Hematopoietic multipotent progenitor cell treated with erythropoietin and hydrocortisone succinate and interleukin-3 and kit ligand, for 8 days (in vitro differentiated cells): ENCODE results near the gene CDK5R2.
A peak's percentile ranks its signal among the peaks of the same experiment; 100 is the strongest.

Experiments used
- DNase-seq: peaks from one replicate; pipeline ENCODE4 v3.0.0-alpha.2; 2015

Gene CDK5R2

GRCh38 chr2:218962859-218963492 is 3.5 kb downstream of the CDK5R2 start:
- peak; percentile 44 for DNase-seq

GRCh38 chr2:218963601-218964000 is 4.1 kb downstream of the CDK5R2 start:
- no peak for DNase-seq

- no peak for DNase-seq
Measured at GRCh38 chr2:218964041-218964771, 4.7 kb downstream of the CDK5R2 start.

GRCh38 chr2:218970894-218971293 is 11.4 kb downstream of the CDK5R2 start:
- no peak for DNase-seq

DNA sequence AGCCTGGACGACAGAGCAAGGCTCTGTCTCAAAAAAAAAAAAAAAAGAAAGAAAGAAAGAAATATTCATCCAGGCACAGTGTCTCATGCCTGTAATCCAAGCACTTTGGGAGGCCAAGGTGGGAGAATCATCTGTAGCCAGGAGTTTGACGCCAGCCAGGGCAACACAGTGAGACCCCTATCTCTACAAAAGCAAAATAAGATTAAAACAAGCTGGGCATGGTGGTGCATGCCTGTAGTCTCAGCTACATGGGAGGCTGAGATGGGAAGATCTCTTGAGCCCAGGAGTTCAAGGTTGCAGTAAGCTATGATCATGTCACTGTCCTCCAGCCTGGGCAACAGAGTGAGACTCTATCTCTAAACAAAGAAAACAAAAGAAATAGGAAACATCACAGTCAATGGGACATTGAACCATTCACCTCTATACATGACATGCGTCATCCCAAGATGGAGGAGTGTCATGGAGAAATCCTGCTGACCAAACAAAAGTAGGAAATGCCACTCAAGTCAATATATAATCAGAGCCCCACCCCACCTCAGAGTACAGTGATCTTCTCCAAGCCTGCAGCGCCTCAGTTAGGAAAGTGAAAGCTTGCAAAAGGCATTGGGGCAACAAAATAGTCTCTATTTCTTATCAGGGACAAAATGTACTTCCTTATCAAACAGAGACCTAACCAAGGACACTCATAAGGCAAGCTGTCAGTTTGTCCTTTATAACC is 15.8 kb downstream of the CDK5R2 start:
- no peak for DNase-seq

DNA sequence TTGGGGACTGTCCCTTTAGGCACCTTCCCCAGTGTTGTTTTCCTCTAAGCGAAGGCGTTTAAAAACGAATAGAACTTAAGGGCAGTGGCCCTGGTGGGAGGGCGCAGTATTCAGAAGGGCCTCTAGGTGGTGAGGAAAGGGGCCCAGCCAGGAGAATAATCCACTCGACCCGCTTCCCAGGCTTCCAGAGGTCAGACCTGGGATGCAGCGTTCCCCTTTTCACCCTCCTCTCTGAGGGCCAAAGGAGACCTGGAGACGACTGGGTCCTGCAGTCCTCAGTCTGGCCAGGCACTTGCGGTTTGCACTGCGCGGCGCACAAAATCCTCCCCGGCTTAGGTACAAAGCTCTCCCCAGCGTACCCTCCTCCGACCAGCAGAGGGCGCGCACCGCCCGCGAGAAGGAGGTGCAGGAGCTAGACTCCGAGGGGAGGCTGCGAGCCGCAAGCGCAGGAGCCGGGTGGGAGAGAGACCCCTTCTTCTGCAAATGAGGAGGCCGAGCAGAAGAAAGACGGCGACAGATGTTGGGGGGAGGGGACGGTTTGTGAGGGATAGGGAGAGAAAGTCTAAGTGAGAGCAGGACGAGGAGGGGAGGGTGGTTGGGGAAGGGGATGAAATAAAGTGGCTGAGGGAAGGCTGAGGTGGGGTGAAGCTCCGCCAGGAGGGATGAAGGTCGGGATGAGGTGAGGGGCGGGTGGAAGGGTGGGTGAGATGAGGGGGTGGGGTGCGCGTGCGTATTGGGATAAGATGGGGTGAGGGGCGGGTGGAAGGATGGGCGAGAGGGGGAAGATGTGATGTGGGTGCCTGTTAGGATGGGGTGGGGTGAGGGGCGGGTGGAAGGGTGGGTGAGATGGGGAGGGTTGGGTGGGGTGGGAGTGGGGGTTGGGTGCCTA is 20.6 kb downstream of the CDK5R2 start:
- DNase-seq: peak; percentile 76

- DNase-seq: no peak
Measured at GRCh38 chr2:218980735-218981389, 21.4 kb downstream of the CDK5R2 start.

- no peak for DNase-seq
Measured at GRCh38 chr2:218981390-218981880, 22.0 kb downstream of the CDK5R2 start.

DNA sequence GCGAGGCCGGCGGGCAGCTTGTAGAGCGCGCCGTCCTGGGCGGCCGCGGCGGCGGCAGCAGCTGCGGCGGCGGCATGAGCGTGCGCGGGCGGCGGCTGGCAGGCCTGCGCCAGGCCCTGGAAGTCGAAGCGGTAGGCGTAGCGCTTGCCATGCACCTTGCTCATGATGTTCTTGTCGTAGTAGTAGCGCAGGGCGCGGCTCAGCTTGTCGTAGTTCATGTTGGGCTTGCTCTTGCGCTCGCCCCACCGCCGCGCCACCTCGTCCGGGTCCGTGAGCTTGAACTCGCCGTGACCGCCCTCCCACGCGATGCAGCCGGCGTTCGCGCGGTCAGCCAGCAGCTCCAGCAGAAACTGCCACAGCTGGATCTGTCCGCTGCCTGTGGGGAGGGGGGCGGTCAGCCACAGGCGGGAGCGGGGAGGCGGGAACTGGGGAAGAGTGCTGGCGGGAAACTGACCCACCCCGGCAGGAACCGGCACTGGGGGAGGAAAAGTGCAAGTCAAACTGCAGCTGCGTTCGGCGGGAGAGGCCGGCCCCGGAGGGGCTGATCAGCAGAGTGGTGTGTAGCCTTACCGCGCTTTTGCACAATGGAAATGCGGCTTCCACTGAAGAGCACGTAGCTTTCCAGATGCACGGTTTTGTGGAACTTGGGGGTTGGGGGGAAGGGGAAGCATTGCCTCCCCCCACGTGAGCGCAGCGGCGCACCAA is 22.6 kb downstream of the CDK5R2 start:
- DNase-seq: no peak

- DNase-seq: no peak
Measured at GRCh38 chr2:218982586-218983262, 23.3 kb downstream of the CDK5R2 start.

DNA sequence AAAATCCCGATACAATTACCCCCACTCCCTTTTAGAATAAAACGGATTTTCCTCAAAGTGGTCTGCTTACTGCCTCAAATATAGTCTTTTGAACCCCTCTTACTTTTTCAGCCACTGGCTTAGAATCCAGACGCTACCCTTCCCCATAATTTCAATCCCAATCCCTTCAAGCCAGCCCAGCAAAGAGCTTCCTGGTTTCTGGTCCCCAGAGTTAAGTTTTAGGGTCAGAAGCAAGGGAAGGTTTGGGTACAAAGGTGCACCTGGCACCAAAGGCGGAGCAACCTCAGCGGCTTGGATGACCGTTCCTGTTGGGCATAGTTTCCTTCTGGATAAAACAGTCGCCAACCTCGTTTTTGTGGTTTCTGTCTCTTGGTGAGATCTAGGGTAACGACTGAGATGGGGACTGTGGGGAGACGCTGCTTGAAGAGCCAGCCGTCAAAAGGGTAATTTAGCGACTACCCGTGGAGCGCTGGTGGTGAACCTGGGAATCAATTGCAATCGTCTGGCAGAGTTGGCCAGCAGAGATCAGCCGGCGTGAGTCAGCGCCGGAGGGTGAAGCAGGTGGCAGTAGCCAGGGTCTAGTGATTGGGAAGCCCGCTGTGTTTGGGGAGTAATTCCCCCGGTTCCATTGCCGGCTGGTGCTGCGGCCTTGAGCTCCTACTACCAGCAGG is 23.9 kb downstream of the CDK5R2 start:
- no peak for DNase-seq

DNA sequence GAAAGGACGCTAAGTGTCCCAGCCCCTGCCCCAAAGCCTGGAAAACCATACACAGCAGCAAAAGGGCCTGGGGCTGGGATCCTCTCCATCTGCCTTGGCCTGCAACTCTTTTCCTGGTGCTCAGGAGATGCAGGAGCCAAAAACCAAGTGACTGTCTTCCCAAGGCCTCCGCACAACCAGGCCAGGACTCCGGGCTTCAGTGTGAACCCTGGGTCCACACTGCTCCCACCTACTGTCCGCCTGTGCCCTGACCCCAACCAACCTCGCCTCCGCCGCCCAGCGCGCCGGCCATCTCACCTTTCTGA is 24.4 kb downstream of the CDK5R2 start:
- DNase-seq: no peak

GRCh38 chr2:218984239-218985020 is 25.0 kb downstream of the CDK5R2 start:
- DNase-seq: no peak

GRCh38 chr2:218985021-218985324 is 25.5 kb downstream of the CDK5R2 start, which contains the start of gene FEV:
FEV (minus strand) TSS chr2:218985184; CDS start chr2:218985075, 109 bp downstream.
- no peak for DNase-seq

GRCh38 chr2:218985325-218986091 is 26.0 kb downstream of the CDK5R2 start:
- no peak for DNase-seq

DNA sequence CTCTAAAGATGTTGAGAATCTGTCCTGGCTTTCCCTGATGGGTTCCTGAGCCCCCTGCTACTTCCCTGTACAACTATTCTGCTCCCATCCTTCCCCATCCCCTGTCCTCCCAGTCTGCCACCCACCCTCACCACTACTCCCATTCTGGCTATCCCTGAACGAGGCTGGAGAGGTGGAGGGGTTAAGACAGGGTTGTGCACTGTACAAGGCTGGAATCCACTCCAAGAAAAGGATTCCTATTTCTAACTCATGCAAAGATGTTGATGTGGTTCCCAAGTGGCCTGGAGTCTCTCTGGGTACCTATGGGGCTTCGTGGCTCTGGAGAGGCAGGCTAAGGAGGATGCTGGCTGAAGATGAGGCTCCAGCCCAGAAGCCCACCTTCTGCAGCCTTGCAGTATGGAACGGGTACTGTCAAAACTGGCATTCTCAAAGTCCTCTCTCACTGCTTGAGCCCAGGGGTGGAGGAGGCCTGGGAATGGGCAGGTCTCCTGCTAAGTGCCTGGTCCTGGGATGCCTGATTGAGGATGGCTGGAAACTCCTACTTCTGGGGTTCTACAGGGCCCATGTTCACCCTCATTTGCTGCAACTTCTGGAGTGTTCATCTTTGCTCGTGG is 26.8 kb downstream of the CDK5R2 start:
- no peak for DNase-seq

DNA sequence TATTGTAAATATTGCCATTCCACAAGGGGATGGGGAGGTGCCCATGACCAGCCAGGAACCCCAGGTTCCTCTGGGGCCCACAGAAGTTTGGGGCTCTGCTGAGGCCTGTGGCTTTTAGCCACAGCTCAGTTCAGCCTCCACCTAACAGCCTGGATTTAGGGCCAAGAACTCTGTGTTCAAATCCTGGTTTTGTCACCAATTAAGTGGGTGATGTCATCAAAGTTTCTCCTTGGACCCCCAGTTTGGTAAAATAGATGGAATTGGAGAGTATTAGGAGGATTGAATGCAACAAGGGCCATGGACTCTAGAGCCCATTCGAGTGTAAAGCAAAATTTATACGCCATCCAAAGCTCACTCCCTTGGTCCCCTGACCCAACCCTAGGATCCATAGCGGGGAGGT is 28.7 kb downstream of the CDK5R2 start:
- DNase-seq: no peak

GRCh38 chr2:218988650-218989049 is 29.2 kb downstream of the CDK5R2 start:
- DNase-seq: no peak

DNA sequence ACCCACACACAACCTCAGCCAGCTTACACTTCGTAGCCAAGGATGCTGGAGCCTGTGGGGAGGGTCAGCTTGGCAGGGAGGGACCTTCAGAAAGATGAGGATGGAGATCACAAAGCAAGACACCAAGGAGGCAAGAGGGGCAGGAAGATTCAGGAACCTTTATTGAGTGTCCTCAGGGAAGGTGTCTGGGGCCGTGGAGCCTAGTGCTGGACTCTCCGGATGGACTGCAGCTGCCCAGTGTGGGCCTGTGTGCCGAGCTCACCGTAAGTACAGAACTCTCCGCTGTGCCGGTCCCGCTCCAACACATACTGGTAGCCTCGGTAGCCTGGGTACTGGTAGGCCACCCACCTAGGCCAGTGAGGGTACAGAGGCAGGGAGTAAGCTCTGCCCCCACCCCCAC is 30.6 kb downstream of the CDK5R2 start:
- no peak for DNase-seq
